Prostate gland (tissue), 2 donors: ENCODE measurements around the gene SLC37A1.

Experiments
- CTCF ChIP-seq, 4 experiments: fragments of 200-600 bp in 2 of 4; fragments of 450-650 bp in 2 of 4; sonication (generic) in 2 of 4; IDR thresholded peaks; 1 replicate in 3 of 4; 2 replicates in 1 of 4; pipeline ENCODE4 v1.5.1; 2016 to 2019; ENCODE audit warnings: antibody characterized with exemption in 4 of 4, mild to moderate bottlenecking in 2 of 4, moderate library complexity in 2 of 4
- POLR2A ChIP-seq: fragments of 450-650 bp; IDR thresholded peaks from one replicate; pipeline ENCODE4 v1.6.1; 2016; ENCODE audit warnings: antibody characterized with exemption, mild to moderate bottlenecking
- POLR2AphosphoS5 ChIP-seq: sonication (generic); formaldehyde crosslinking; IDR thresholded peaks from one replicate; pipeline ENCODE4 v1.6.1; 2017; ENCODE audit warnings: antibody characterized with exemption

GRCh38 chr21:42607525-42608102 is 94.0 kb downstream of the SLC37A1 start:
- TF ChIP-seq CTCF (IDR thresholded peaks at IDR 0.05) (no peak), POLR2AphosphoS5 (no peak), POLR2A (no peak)
